Iris pigment epithelial cell (primary cell): ENCODE measurements around the gene POF1B.
"Not testable (repeated sequence)": the region's sequence is repeated elsewhere in the genome, so short reads cannot be mapped to it uniquely, and the experiment has no call there.

ENCODE experiments used
- DNase-seq: peaks from one replicate; pipeline ENCODE4 v3.0.0-alpha.2; 2011; ENCODE audit warnings: low read depth

Gene POF1B, protein sequence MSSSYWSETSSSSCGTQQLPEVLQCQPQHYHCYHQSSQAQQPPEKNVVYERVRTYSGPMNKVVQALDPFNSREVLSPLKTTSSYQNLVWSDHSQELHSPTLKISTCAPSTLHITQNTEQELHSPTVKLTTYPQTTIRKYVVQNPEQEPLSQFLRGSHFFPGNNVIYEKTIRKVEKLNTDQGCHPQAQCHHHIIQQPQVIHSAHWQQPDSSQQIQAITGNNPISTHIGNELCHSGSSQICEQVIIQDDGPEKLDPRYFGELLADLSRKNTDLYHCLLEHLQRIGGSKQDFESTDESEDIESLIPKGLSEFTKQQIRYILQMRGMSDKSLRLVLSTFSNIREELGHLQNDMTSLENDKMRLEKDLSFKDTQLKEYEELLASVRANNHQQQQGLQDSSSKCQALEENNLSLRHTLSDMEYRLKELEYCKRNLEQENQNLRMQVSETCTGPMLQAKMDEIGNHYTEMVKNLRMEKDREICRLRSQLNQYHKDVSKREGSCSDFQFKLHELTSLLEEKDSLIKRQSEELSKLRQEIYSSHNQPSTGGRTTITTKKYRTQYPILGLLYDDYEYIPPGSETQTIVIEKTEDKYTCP

DNA sequence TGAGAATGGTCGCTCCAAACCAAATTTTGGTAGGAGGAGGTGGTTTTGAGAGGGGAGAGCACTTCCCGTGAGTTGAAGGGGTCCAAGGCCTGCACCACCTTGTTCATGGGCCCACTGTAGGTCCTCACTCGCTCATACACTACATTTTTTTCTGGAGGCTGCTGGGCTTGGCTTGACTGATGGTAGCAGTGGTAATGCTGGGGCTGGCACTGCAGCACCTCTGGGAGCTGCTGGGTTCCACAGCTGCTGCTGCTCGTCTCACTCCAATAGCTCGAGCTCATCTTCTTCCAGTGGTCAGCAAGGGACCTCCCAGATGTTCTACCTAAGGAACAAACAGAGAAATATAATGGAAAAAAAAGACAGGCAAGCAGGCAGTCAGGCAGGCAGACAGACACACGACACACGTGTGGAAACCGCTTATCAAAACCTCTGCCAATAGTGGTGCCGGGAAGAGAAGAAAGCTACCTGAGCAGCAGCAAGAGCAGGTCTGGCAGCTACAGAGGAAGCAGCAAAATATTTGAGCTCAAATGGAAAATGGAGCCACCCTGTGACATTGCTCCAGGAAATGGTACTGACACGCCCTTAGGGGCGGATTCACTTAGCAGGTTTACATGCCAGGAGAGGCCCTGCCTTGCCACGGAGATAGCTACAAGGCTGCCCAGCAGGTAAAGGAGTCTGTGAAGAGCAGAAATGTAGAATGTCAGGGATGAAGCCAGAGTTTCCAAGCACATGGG is at the start of gene POF1B:
POF1B (minus strand) TSS at position 492 of the 734 bp plus-strand sequence; CDS start at position 281, 211 bp downstream.
- DNase-seq = no peak

GRCh38 chrX:85429066-85429465 is 49.6 kb upstream of the POF1B start:
- no peak for DNase-seq

DNA sequence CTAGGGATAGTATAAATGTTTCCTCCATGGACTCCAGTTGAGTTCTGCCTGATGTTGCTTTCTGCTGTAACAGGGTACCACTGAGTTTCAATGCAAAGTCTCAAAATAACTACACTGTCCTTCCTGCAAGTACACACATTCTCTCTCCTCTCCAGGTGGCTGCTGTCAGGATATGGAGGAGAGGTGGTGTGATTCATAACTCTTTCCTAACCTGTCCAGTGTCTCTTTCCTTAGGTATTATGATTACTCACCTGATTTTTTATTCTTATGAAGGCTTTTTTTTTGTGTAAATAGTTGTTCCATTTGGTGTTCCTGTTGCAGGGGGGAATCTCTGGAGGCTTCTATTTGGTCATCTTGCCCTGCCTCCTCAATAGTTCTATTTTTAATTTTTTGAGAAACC is 39.8 kb upstream of the POF1B start:
- no peak for DNase-seq

GRCh38 chrX:85391878-85392238 is 12.4 kb upstream of the POF1B start:
- no peak for DNase-seq

DNA sequence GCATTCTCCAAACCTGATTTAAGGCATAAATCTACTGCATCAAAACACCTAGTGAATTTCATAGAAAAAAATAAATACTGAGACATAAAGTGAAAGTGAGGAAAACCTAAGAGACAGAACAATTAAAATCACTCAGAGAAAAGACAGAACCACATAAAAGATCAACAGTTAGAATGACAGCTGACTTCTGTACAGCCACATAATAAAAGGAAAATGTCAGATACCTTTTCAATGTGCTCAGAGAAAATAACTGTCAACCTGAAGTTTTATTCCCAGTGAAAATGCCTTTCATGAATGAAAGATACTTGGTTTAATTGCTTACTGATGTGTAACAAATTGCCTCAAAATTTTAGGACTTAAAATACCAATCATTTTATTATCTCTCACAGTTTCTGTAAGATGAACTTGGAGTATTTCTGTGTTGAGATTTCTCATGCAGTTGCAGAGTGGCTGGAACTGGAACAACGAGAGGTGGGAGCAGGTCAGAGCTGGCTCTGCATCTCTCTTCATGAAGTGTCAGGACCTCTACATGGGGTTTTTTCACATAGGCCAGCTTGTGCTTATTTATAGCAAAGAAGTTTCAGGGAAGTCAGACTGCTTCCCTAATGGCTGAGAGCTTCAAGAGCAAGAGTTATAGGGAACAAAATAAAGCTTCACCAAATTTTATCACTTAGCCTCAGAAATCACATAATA is 11.9 kb upstream of the POF1B start:
- DNase-seq = no peak

DNA sequence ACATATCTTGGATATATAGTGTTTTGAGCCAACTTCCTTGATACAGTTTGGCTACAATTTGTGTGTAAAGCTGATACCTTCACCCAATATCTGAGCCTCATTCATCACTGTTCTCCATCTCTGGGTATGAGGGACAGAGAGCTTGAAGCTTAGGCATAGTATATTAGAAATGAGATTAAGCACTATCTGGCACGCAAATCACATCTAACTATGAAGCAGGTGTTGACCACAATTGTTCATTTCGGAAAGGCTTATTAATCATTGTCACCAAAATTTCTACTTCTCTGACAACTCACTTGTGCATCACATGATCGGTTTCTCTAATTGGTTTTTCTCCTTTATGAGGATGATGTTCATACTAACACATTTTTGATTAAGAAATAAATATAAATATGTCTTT is 2.1 kb upstream of the POF1B start:
- DNase-seq = no peak

- no peak for DNase-seq
Observed at GRCh38 chrX:85378461-85378860, 1.0 kb downstream of the POF1B start.

GRCh38 chrX:85375333-85375738 is 4.1 kb downstream of the POF1B start:
- no peak for DNase-seq

GRCh38 chrX:85365370-85365995 is 14.0 kb downstream of the POF1B start:
- DNase-seq = no peak

GRCh38 chrX:85359051-85359450 is 20.4 kb downstream of the POF1B start:
- DNase-seq = no peak

DNA sequence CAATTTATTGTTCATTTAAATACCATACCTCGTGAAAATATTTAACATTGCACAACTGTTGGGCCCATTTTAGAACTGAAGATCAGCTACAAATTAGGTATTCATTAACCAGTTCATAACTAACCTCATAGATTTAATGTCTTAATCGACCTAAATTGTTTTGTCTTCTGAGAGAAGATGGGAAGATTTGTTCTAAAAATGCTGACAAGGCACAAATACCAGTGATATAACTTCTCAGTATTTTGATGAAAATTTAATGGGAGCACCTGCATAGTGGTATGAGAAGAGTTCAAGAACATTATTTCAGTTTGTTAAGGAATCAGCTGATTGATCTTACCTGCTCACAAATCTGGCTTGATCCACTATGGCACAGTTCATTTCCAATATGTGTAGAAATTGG is 33.9 kb downstream of the POF1B start:
- no peak for DNase-seq

- DNase-seq = no peak
Observed at GRCh38 chrX:85327060-85327333, 52.5 kb downstream of the POF1B start.

- DNase-seq = no peak
Observed at GRCh38 chrX:85326234-85327059, 53.0 kb downstream of the POF1B start.

DNA sequence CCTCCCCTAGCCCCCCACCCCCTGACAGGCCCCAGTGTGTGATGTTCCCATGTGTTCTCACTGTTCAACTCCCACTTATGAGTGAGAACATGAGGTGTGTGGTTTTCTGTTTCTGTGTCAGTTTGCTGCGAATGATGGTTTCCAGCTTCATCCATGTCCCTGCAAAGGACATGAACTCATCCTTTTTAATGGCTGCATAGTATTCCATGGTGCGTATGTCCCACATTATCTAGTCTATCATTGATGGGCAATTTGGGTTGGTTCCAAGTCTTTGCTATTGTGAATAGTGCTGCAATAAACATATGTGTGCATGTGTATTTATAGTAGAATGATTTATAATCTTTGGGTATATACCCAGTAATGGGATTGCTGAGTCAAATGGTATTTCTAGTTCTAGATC is 68.1 kb downstream of the POF1B start:
- DNase-seq = not testable (repeated sequence)

- no peak for DNase-seq
Observed at GRCh38 chrX:85309717-85310116, 69.7 kb downstream of the POF1B start.

DNA sequence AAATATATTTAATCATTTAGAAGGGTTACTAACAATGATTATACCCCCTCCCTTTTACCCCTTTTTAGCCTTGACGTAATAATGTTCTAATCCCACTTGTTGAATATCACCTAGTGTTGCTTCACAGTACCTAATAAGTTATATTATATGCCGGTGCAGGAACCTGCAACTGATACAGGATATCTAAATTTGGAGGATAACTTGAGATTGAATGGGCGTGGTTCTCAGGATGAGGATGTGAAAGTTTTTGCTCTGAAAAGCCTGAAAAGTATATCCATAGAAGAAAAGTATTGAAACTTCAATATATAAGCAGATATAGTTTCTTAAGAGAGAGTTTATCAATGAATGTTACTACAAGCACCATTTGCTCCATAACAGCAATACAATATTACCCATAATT is 75.9 kb downstream of the POF1B start:
- no peak for DNase-seq

- no peak for DNase-seq
Observed at GRCh38 chrX:85288992-85289723, 90.3 kb downstream of the POF1B start.

DNA sequence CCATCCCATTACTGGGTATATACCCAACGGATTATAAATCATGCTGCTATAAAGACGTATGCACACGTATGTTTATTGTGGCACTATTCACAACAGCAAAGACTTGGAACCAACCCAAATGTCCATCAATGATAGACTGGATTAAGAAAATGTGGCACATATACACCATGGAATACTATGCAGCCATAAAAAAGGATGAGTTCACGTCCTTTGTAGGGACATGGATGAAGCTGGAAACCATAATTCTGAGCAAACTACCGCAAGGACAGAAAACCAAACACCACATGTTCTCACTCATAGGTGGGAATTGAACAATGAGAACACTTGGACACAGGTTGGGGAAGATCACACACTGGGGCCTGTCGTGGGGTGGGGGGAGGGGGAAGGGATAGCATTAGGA is 94.2 kb downstream of the POF1B start:
- not testable (repeated sequence) for DNase-seq

DNA sequence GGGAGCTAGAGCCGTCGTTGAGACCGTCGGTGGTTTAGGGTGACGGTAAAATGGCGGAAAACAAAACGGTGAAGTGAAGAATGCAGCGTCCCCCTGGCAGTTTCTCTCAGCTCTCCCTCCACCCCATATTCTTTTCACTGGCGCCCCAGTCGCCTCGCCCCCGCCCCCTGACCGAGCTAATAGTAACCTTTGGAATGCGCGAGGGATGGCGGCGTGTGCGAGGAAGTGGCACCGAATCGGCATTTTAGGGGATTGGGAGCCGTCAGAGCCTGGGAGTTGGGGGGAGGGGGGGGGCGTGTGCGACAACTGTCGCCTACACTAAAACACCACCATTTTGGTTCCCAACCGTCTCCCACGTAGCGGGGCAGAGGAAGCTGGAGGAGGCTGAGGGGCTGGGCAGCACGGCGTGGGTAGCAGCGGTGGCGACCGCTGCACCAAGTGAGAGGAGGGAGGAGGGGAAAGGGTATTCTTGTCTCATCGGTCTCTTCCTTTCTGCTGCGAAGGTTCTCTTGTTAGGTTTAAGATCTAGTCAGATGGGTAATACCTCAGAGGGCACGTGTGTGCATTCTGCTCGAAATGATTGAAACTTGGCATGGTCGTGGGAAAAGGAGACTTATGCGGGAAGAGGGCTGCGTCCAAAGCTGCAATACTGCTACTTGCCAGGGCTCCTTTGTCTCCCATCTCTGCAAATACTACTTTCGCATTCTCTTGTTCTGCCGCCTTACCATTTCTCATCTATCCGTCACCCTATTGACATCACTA is 134.8 kb downstream of the POF1B start:
- DNase-seq = peak; percentile 24
